ENCODE measurements around the gene PRUNE2.

GRCh38 chr9:76595645-76596044 lies 310.3 kb downstream of the PRUNE2 start:
- no peak for TF ChIP-seq CTCF (IDR thresholded peaks at IDR 0.05; ENCODE audit: borderline replicate concordance, extremely low read depth, low read length, poor library complexity, severe bottlenecking)
- TF ChIP-seq EZH2 (IDR thresholded peaks at IDR 0.05; ENCODE audit: borderline replicate concordance, low read depth, low read length, severe bottlenecking) = no peak
